AG09319 (cell line): ENCODE results near the gene SLC18A2.

ENCODE experiments used
- DNase-seq: peaks from one replicate; pipeline ENCODE4 v3.0.0-alpha.2; 2010; ENCODE audit warnings: low read depth; ENCODE audit errors: extremely low read depth
- CTCF ChIP-seq: IDR thresholded peaks from 2 replicates; pipeline ENCODE4 v1.5.1; 2011; ENCODE audit warnings: low read depth, mild to moderate bottlenecking, inconsistent platforms, low read length, moderate library complexity

SLC18A2 gene

GRCh38 chr10:117257721-117258120 is 16.8 kb downstream of the SLC18A2 start:
- no peak for DNase-seq
- no peak for TF ChIP-seq CTCF

- TF ChIP-seq CTCF = no peak
- DNase-seq = no peak
These were observed 18.4 kb downstream of the SLC18A2 start for GRCh38 chr10:117259279-117259678.

GRCh38 chr10:117260084-117260483 is 19.2 kb downstream of the SLC18A2 start:
- DNase-seq = no peak
- no peak for TF ChIP-seq CTCF

GRCh38 chr10:117261501-117261900 is 20.6 kb downstream of the SLC18A2 start:
- TF ChIP-seq CTCF = no peak
- DNase-seq = no peak

GRCh38 chr10:117262291-117262902 is 21.5 kb downstream of the SLC18A2 start:
- TF ChIP-seq CTCF = no peak
- DNase-seq = no peak

- no peak for TF ChIP-seq CTCF
- DNase-seq = no peak
These were observed 22.0 kb downstream of the SLC18A2 start for GRCh38 chr10:117262903-117263293.

GRCh38 chr10:117264782-117265181 is 23.9 kb downstream of the SLC18A2 start:
- no peak for DNase-seq
- TF ChIP-seq CTCF = no peak
